Motor neuron (in vitro differentiated cells): Measurements from ENCODE around the gene ACTN4. TPM values are rescaled to one million over a fixed set of nuclear protein-coding genes. Genes with fewer than 3 reads are reported as not detected.

Source experiments
- ATAC-seq, 8 experiments: fragments of 200-7000 bp; cut with Tn5 transposase; replicated peaks in 6 of 8; 2 replicates each; pipeline ENCODE4 v1.8.0; 2021; ENCODE audit warnings: mild to moderate bottlenecking in 8 of 8, moderate library complexity in 8 of 8
- H3K27ac ChIP-seq, 2 donors: fragments of 250-450 bp; sonication (Bioruptor Pico); 2 replicates each; pipeline ENCODE4 v1.9.0; 2021; ENCODE audit warnings: antibody characterized with exemption in 2 of 2, mild to moderate bottlenecking in 2 of 2, moderate library complexity in 1 of 2
- H3K4me1 ChIP-seq, 2 donors: fragments of 250-450 bp; sonication (Bioruptor Pico); replicated peaks in 1 of 2; 2 replicates each; pipeline ENCODE4 v1.6.1; 2021; ENCODE audit warnings: antibody characterized with exemption in 2 of 2, mild to moderate bottlenecking in 2 of 2, moderate library complexity in 1 of 2
- H3K4me3 ChIP-seq, 5 donors: fragments of 250-450 bp; sonication (Bioruptor Pico); 2 replicates each; pipeline ENCODE4 v1.9.0; 2021; ENCODE audit warnings: antibody characterized with exemption in 5 of 5, mild to moderate bottlenecking in 5 of 5, moderate library complexity in 4 of 5
- WGBS, 10 experiments: fragments of 450-650 bp; shearing (Covaris generic); methylation state at CpG; one replicate each; pipeline ENCODE4 v1.0.0; 2022; 5-methylcytosine and 5-hydroxymethylcytosine counted together
- in situ Hi-C, 9 experiments: fragments of 400-800 bp; cut with MboI; loops; one replicate each; pipeline ENCODE4 v1.15.0; 2021; ENCODE audit warnings: low sequenced_read_pairs in 9 of 9, low pct_unique_long_range_greater_than_20kb in 2 of 9; ENCODE audit not compliant: unreplicated experiment in 9 of 9
- total RNA-seq, 8 experiments: library from RNA; unstranded; fragments of 300-600 nt; gene quantifications; 2 replicates each; pipeline versions ENCODE4 v1.2.3 to v1.2.4, GENCODE V29; 2022

The ACTN4 gene
- total RNA-seq, 8 experiments from 2014 or later, result 31.6 to 251 (median 83.9) TPM

- no peak overlapping the region for H3K27ac ChIP-seq
- peaks cover 0 to 2% of the 10 kb centered on the region in 2 donors for H3K4me1 ChIP-seq
- no peak overlapping the region for H3K4me3 ChIP-seq
- WGBS, 10 experiments, result 100% methylated on average over 1 of the region's 6 CpGs; no CpG with 5 or more reads in 9 of the 10 experiments
- no peak for ATAC-seq
- in situ Hi-C loops, result no loop called here
Measured at GRCh38 chr19:38733493-38734175, 86.2 kb downstream of the ACTN4 start.

- Histone ChIP-seq H3K27ac (no peak overlapping the region), H3K4me3 (no peak overlapping the region), H3K4me1 (peaks cover 0 to 2% of the 10 kb centered on the region in 2 donors)
- in situ Hi-C loops, result no loop called here
- WGBS, 10 experiments, result 40% methylated on average over 1 of the region's 4 CpGs; no CpG with 5 or more reads in 9 of the 10 experiments
- ATAC-seq, result peak in 1 of 8 experiments; percentile 2
Measured at GRCh38 chr19:38734176-38734425, 86.7 kb downstream of the ACTN4 start.

- no peak overlapping the region for H3K27ac ChIP-seq
- no peak overlapping the region for H3K4me3 ChIP-seq
- in situ Hi-C loops, result no loop called here
- WGBS, 10 experiments, result 80 to 93% methylated on average over 2 to 3 of the region's 13 CpGs; no CpG with 5 or more reads in 8 of the 10 experiments
- ATAC-seq, result peak in 7 of 8 experiments; percentile 10 to 48 (median 33)
- peaks cover 0 to 2% of the 10 kb centered on the region in 2 donors for H3K4me1 ChIP-seq
Measured at GRCh38 chr19:38734426-38735256, 87.2 kb downstream of the ACTN4 start.

- ATAC-seq, result peak in 6 of 8 experiments; percentile 10 to 40 (median 13)
- Histone ChIP-seq H3K4me3 (no peak overlapping the region), H3K27ac (no peak overlapping the region), H3K4me1 (no peaks in the 10 kb centered on the region)
- no CpG with 5 or more reads among the region's 18 CpGs for WGBS, 10 experiments
- in situ Hi-C loops, result no loop called here
Measured at GRCh38 chr19:38735257-38735686, 87.8 kb downstream of the ACTN4 start.

- ATAC-seq, result peak in 7 of 8 experiments; percentile 8 to 61 (median 53)
- no peak overlapping the region for H3K27ac ChIP-seq
- peak overlapping the region in 4 of 5 donors; percentile 15 to 27 (median 22) for H3K4me3 ChIP-seq
- in situ Hi-C loops, result no loop called here
- 6% methylated on average over 7 of the region's 42 CpGs; no CpG with 5 or more reads in 9 of the 10 experiments for WGBS, 10 experiments
- no peaks in the 10 kb centered on the region for H3K4me1 ChIP-seq
Measured at GRCh38 chr19:38736036-38736412, 88.6 kb downstream of the ACTN4 start.

- Histone ChIP-seq H3K4me3 (peak overlapping the region in 3 of 5 donors; percentile 15 to 25 (median 18)), H3K4me1 (no peaks in the 10 kb centered on the region), H3K27ac (no peak overlapping the region)
- ATAC-seq, result peak in 5 of 8 experiments; percentile 4 to 19 (median 6)
- no CpG with 5 or more reads among the region's 36 CpGs for WGBS, 10 experiments
- in situ Hi-C loops, result no loop called here
Measured at GRCh38 chr19:38736413-38737280, 89.2 kb downstream of the ACTN4 start.

- WGBS, 10 experiments, result 47 to 85% (median 83%) methylated on average over 1 to 8 of the region's 22 CpGs; no CpG with 5 or more reads in 5 of the 10 experiments
- no peak overlapping the region for H3K4me3 ChIP-seq
- in situ Hi-C loops, result no loop called here
Measured at GRCh38 chr19:38737281-38737865, 89.9 kb downstream of the ACTN4 start.

GRCh38 chr19:38737921-38738737, 90.7 kb downstream of the ACTN4 start:
- Histone ChIP-seq H3K4me1 (no peaks in the 10 kb centered on the region), H3K27ac (no peak overlapping the region), H3K4me3 (no peak overlapping the region)
- 87 to 100% (median 100%) methylated on average over 1 to 6 of the region's 21 CpGs; no CpG with 5 or more reads in 5 of the 10 experiments for WGBS, 10 experiments
- no peak for ATAC-seq
- in situ Hi-C loops, result no loop called here

More at GRCh38 chr19:38737281-38737865, 89.9 kb downstream of the ACTN4 start:
- H3K27ac ChIP-seq, result no peak overlapping the region
- ATAC-seq, result no peak
- H3K4me1 ChIP-seq, result no peaks in the 10 kb centered on the region

GRCh38 chr19:38739440-38740256, 92.2 kb downstream of the ACTN4 start:
- ATAC-seq, result no peak

GRCh38 chr19:38740257-38740592, 92.8 kb downstream of the ACTN4 start:
- H3K4me1 ChIP-seq, result no peaks in the 10 kb centered on the region
- 67 to 100% (median 81%) methylated on average over 1 to 8 of the region's 9 CpGs; no CpG with 5 or more reads in 6 of the 10 experiments for WGBS, 10 experiments
- ATAC-seq, result no peak
- no peak overlapping the region for H3K27ac ChIP-seq
- H3K4me3 ChIP-seq, result no peak overlapping the region
- in situ Hi-C loops, result no loop called here

More at GRCh38 chr19:38739440-38740256, 92.2 kb downstream of the ACTN4 start:
- no peak overlapping the region for H3K27ac ChIP-seq
- H3K4me1 ChIP-seq, result no peaks in the 10 kb centered on the region
- H3K4me3 ChIP-seq, result no peak overlapping the region
- 0 to 100% (median 79%) methylated on average over 1 to 11 of the region's 16 CpGs for WGBS, 10 experiments
- in situ Hi-C loops, result no loop called here

GRCh38 chr19:38740932-38741331, 93.5 kb downstream of the ACTN4 start:
- WGBS, 10 experiments, result 40 to 100% (median 86%) methylated on average over 1 of the region's 2 CpGs; no CpG with 5 or more reads in 5 of the 10 experiments
- H3K4me3 ChIP-seq, result no peak overlapping the region
- in situ Hi-C loops, result no loop called here
- ATAC-seq, result no peak
- no peaks in the 10 kb centered on the region for H3K4me1 ChIP-seq
- H3K27ac ChIP-seq, result no peak overlapping the region
